Suprapubic skin (tissue), 4 donors: ENCODE data around the gene SEMA3D. TPM values are rescaled to one million over a fixed set of nuclear protein-coding genes. Genes with fewer than 3 reads are reported as not detected.

Experiments used
- DNase-seq, 2 donors: peaks; one replicate each; pipeline ENCODE4 v3.0.0-alpha.2; 2019; ENCODE audit warnings: low spot score in 2 of 2
- H3K27ac ChIP-seq: fragments of 200-600 bp; sonication (generic); one replicate; pipeline ENCODE4 v1.5.1; 2019
- H3K27me3 ChIP-seq: fragments of 200-600 bp; sonication (generic); one replicate; pipeline ENCODE4 v1.5.1; 2019
- H3K36me3 ChIP-seq: fragments of 200-600 bp; sonication (generic); one replicate; pipeline ENCODE4 v1.5.1; 2019
- H3K4me1 ChIP-seq: fragments of 200-600 bp; sonication (generic); one replicate; pipeline ENCODE4 v1.5.1; 2019
- H3K4me3 ChIP-seq: fragments of 200-600 bp; sonication (generic); one replicate; pipeline ENCODE4 v1.5.1; 2019; ENCODE audit warnings: mild to moderate bottlenecking
- H3K9me3 ChIP-seq: fragments of 200-600 bp; sonication (generic); one replicate; pipeline ENCODE4 v1.5.1; 2019
- EP300 ChIP-seq: sonication (generic); formaldehyde crosslinking; IDR thresholded peaks from one replicate; pipeline ENCODE4 v1.6.1; 2017; ENCODE audit warnings: antibody characterized with exemption
- POLR2A ChIP-seq, 2 donors: fragments of 450-650 bp; IDR thresholded peaks; one replicate each; pipeline ENCODE4 v1.6.1; 2017; ENCODE audit warnings: antibody characterized with exemption in 2 of 2, mild to moderate bottlenecking in 2 of 2, moderate library complexity in 2 of 2
- POLR2AphosphoS5 ChIP-seq, 3 donors: sonication (generic); formaldehyde crosslinking; IDR thresholded peaks; one replicate each; pipeline ENCODE4 v1.6.1; 2017; ENCODE audit warnings: antibody characterized with exemption in 3 of 3
- WGBS: methylation state at CpG from one replicate; pipeline ENCODE4 v1.1.5; 2018; 5-methylcytosine and 5-hydroxymethylcytosine counted together
- total RNA-seq, 4 donors: library from RNA; depleted of rRNA; stranded (reverse); fragments of >200 nt; gene quantifications; one replicate each; pipeline ENCODE4 v1.1.0, GENCODE V29; 2016
- TF ChIP-seq, protein P1 (sequence below), 2 donors: fragments of 200-600 bp in 1 of 2; fragments of 450-650 bp in 1 of 2; sonication (generic) in 1 of 2; IDR thresholded peaks; one replicate each; pipeline ENCODE4 v1.5.1; 2016 to 2019; ENCODE audit warnings: antibody characterized with exemption in 2 of 2, mild to moderate bottlenecking in 1 of 2, moderate library complexity in 1 of 2

Gene SEMA3D
- total RNA-seq, 4 donors from 2014 or later, result 1.9 to 5.9 (median 3.6) TPM

GRCh38 chr7:85038466-85038865 lies 148.4 kb downstream of the SEMA3D start:
- Histone ChIP-seq H3K27ac (no peak overlapping the region), H3K9me3 (no peaks in the 10 kb centered on the region), H3K4me3 (no peak overlapping the region), H3K4me1 (no peaks in the 10 kb centered on the region), H3K36me3 (no peaks in the 10 kb centered on the region), H3K27me3 (no peaks in the 10 kb centered on the region)
- DNase-seq, result no peak
- WGBS, result 35% methylated on average over 2 of the region's 2 CpGs
- TF ChIP-seq, protein P1, sequence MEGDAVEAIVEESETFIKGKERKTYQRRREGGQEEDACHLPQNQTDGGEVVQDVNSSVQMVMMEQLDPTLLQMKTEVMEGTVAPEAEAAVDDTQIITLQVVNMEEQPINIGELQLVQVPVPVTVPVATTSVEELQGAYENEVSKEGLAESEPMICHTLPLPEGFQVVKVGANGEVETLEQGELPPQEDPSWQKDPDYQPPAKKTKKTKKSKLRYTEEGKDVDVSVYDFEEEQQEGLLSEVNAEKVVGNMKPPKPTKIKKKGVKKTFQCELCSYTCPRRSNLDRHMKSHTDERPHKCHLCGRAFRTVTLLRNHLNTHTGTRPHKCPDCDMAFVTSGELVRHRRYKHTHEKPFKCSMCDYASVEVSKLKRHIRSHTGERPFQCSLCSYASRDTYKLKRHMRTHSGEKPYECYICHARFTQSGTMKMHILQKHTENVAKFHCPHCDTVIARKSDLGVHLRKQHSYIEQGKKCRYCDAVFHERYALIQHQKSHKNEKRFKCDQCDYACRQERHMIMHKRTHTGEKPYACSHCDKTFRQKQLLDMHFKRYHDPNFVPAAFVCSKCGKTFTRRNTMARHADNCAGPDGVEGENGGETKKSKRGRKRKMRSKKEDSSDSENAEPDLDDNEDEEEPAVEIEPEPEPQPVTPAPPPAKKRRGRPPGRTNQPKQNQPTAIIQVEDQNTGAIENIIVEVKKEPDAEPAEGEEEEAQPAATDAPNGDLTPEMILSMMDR (IDR thresholded peaks at IDR 0.05), result no peak
- no peak for TF ChIP-seq POLR2A (IDR thresholded peaks at IDR 0.05)
- TF ChIP-seq POLR2AphosphoS5 (IDR thresholded peaks at IDR 0.05), result no peak
- no peak for TF ChIP-seq EP300

DNA sequence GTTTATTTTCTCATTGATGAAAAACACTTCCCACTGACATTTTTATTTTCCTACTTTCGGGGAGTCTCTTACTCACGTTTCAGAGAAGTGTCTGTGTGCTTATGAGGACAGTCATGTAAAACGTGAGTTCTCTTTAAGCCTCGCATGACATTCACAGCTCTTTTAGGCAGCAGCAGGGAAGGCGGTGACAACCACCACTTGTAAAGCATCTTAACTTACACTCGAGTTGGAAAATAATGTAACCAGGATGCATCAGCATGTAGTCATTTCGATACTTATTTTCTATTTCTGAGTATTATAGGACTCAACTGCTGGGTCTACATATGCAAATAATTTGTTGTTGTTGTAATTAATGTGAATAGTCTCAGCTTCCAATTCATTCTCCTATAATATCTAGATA lies 153.6 kb downstream of the SEMA3D start:
- Histone ChIP-seq H3K4me1 (no peaks in the 10 kb centered on the region), H3K9me3 (no peaks in the 10 kb centered on the region), H3K4me3 (no peak overlapping the region), H3K27me3 (no peaks in the 10 kb centered on the region), H3K36me3 (no peaks in the 10 kb centered on the region), H3K27ac (no peak overlapping the region)
- DNase-seq, result no peak
- TF ChIP-seq EP300 (no peak), POLR2A (IDR thresholded peaks at IDR 0.05) (no peak), POLR2AphosphoS5 (IDR thresholded peaks at IDR 0.05) (no peak)
- TF ChIP-seq, protein P1 (IDR thresholded peaks at IDR 0.05), result no peak
- WGBS, result 78% methylated on average over 7 of the region's 7 CpGs

DNA sequence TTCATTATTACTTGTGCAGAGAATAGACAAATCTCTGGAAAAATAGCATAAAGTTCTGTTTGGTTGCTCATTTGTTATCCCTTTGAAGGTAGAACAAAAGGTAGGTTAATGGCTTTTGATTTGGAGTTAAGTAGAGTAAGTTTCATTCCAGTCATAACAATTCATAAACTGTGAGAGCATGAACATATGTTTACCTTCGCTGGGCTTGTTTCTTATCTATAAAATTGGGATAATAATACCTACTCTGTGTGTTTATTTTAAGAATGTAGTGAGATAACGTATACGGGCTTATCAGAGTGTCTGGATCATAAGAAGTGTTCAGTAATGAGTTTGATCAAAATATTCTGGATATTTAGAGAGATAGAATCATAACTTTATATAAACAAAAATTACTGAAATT lies 155.4 kb downstream of the SEMA3D start:
- TF ChIP-seq POLR2AphosphoS5 (IDR thresholded peaks at IDR 0.05) (no peak), POLR2A (IDR thresholded peaks at IDR 0.05) (no peak), EP300 (no peak)
- TF ChIP-seq, protein P1 (IDR thresholded peaks at IDR 0.05), result no peak
- 77% methylated on average over 3 of the region's 3 CpGs for WGBS

DNA sequence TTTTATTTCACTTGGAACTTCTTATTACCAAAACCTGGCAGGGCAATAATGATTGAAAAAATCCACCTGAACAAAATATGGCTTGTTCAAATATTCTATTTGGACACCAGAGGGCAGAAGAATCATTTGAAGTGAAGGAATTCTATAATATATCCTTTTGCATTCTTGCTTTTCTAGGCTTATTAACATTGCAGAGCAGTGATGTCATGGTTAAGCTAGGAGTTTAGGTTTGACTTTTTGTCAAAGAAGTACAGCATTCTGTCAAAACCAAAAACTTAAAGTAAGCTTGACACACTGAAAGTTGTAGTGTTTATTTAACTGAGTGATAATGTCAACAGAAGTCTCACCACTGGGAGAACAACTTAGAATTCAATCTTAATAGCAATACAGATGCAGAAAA lies 156.0 kb downstream of the SEMA3D start:
- Histone ChIP-seq H3K4me3 (no peak overlapping the region), H3K36me3 (no peaks in the 10 kb centered on the region), H3K4me1 (no peaks in the 10 kb centered on the region), H3K27ac (no peak overlapping the region), H3K27me3 (no peaks in the 10 kb centered on the region), H3K9me3 (no peaks in the 10 kb centered on the region)
- no peak for DNase-seq
- TF ChIP-seq POLR2AphosphoS5 (IDR thresholded peaks at IDR 0.05) (no peak), POLR2A (IDR thresholded peaks at IDR 0.05) (no peak), EP300 (no peak)
- TF ChIP-seq, protein P1 (IDR thresholded peaks at IDR 0.05), result peak; percentile 15 to 35

More for the DNA sequence above, 155.4 kb downstream of the SEMA3D start:
- no peak overlapping the region for H3K4me3 ChIP-seq
- H3K9me3 ChIP-seq, result no peaks in the 10 kb centered on the region
- no peaks in the 10 kb centered on the region for H3K4me1 ChIP-seq
- no peaks in the 10 kb centered on the region for H3K27me3 ChIP-seq
- H3K27ac ChIP-seq, result no peak overlapping the region
- H3K36me3 ChIP-seq, result no peaks in the 10 kb centered on the region
- no peak for DNase-seq

GRCh38 chr7:85025312-85025756 lies 161.5 kb downstream of the SEMA3D start:
- no peaks in the 10 kb centered on the region for H3K36me3 ChIP-seq
- 53% methylated on average over 3 of the region's 3 CpGs for WGBS
- TF ChIP-seq POLR2AphosphoS5 (IDR thresholded peaks at IDR 0.05), result no peak
- TF ChIP-seq POLR2A (IDR thresholded peaks at IDR 0.05), result no peak
- TF ChIP-seq EP300, result no peak
- TF ChIP-seq, protein P1 (IDR thresholded peaks at IDR 0.05), result no peak
- H3K4me1 ChIP-seq, result no peaks in the 10 kb centered on the region
- no peak overlapping the region for H3K27ac ChIP-seq
- no peaks in the 10 kb centered on the region for H3K27me3 ChIP-seq
- no peak for DNase-seq
- no peaks in the 10 kb centered on the region for H3K9me3 ChIP-seq
- H3K4me3 ChIP-seq, result no peak overlapping the region
